ENCODE results near the gene PTPN1. TPM values are rescaled to one million over a fixed set of nuclear protein-coding genes. Genes with fewer than 3 reads are reported as not detected.
"Not testable (repeated sequence)": the region's sequence is repeated elsewhere in the genome, so short reads cannot be mapped to it uniquely, and the experiment has no call there.

Gene PTPN1
- total RNA-seq, 1 donor from 2014 or later: 58.8 TPM

- no peak for DNase-seq (ENCODE audit: extremely low read depth, low read depth, low spot score)
Measured at GRCh38 chr20:50551288-50551687, 41.1 kb downstream of the PTPN1 start.

DNA sequence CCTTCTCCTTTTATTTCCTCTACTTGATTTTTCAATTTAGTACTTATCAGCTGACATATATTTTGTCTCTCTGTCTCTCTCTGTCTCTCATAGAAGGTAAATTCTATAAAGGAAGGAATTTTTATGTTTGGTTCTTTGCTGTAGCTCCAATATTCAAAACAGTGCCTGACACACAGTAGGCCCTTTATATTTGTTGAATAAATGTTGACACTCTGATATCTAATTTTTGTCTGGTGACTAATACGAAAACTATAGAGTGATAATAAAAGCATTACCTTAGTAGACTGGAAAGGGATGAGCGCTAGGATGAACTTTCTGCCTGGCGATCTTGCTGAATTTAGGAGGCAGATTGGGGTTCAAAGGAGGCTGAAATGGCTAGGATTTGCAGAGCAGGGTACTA, 42.8 kb downstream of the PTPN1 start:
- no peak for DNase-seq (ENCODE audit: extremely low read depth, low read depth, low spot score)

DNA sequence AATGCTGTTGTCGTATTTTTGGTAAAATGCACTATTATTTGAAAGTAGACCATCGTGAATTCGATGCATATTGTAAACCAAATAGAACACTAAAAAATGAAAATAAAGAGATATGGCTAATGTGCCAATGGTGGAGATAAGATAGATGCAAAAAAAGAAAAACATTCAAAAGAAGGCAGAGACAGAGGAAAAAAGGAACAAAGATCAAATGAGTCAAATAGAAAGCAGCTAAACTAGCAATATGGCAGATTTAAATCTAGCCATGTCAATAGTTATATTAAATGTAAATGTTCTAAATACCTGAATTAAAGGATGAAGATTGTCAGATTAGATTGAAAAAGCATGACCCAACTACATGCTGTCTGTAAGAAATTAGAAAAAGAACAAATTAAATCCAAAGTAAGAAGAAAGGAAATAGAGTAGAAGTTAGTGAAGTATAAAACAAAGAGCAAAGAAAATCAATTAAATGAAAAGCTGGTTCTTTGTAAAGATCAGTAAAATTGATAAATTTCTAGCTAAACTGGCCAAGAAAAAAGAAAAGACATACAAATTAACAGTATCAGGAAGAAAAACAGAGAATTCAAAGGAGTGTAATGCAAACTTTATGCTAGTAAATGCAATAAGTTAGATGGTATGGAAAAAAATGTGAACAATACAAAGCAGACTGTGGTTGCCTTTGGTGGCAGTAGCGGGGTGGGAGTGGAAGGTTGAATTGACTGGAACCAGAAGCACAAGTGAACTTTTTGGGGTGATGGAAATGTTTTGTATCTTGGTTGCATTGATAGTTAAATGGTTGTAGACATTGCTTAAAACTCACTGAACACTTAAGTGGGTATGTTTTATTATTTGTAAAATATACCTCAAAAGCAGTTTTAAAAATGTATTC, 44.8 kb downstream of the PTPN1 start:
- no peak for DNase-seq (ENCODE audit: extremely low read depth, low read depth, low spot score)

- DNase-seq (ENCODE audit: extremely low read depth, low read depth, low spot score): no peak
Measured at GRCh38 chr20:50555662-50556061, 45.5 kb downstream of the PTPN1 start.

GRCh38 chr20:50557549-50558134, 47.5 kb downstream of the PTPN1 start:
- DNase-seq (ENCODE audit: extremely low read depth, low read depth, low spot score): no peak

- DNase-seq (ENCODE audit: extremely low read depth, low read depth, low spot score): no peak
Measured at GRCh38 chr20:50558483-50558925, 48.3 kb downstream of the PTPN1 start.

GRCh38 chr20:50559149-50559548, 49.0 kb downstream of the PTPN1 start:
- no peak for DNase-seq (ENCODE audit: extremely low read depth, low read depth, low spot score)

- no peak for DNase-seq (ENCODE audit: extremely low read depth, low read depth, low spot score)
Measured at GRCh38 chr20:50559856-50560638, 49.9 kb downstream of the PTPN1 start.

GRCh38 chr20:50560867-50561266, 50.7 kb downstream of the PTPN1 start:
- DNase-seq (ENCODE audit: extremely low read depth, low read depth, low spot score): no peak

DNA sequence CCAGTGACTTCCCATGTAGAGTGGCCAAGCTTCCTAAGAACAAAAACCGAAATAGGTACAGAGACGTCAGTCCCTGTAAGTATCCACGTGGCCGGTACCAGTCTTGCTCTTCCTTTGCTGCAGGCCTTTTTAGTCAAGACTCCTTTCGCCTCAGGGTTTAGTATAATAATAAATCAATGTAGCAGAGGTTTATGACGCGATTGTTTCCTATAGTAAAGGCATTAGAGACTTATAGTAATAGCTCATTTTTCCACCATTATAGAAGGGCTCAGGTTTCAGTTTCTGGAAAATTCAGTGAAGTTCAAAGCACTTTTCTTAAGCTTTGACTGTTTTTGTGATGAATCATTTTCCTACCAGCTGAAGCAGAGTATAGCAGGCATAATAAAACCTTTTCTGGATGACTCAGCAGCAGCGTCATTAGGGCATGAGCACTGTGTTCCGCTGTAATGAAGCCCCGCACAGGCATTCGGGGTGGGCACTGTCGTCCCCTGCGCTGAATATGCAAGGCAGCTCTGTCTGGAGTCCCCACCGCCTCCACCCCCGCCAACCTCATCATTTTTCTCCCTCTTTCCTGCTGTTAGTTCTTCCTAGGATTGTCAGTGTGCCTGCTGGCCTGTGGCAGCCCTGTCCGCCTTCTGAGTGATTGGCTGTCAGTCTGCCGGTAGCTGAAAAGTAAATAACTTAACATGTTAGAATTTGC, 51.3 kb downstream of the PTPN1 start:
- peak; percentile 94 for DNase-seq (ENCODE audit: extremely low read depth, low read depth, low spot score)

DNA sequence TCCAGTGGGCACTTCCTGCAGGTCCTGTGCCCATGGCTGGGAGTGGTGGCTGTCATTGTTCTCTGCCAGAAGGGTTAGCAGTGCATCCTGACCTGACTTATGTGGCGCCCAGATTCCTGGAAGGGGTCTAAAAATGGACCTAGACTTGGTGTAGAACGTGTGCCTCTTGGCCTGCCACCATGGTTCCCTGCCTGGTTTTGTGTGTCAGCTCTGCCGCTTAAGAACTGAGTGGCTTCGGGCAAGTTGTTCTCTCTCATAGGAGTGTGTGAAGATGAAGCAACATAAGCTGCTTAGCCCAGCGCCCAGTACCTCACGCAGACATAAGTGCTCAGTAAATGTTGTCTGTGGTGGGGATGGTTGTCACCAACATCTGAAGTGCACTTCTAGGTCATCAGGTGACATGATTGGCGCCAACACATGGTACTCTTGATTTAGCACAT, 52.1 kb downstream of the PTPN1 start:
- DNase-seq (ENCODE audit: extremely low read depth, low read depth, low spot score): no peak

GRCh38 chr20:50563133-50563944, 53.2 kb downstream of the PTPN1 start:
- DNase-seq (ENCODE audit: extremely low read depth, low read depth, low spot score): no peak

DNA sequence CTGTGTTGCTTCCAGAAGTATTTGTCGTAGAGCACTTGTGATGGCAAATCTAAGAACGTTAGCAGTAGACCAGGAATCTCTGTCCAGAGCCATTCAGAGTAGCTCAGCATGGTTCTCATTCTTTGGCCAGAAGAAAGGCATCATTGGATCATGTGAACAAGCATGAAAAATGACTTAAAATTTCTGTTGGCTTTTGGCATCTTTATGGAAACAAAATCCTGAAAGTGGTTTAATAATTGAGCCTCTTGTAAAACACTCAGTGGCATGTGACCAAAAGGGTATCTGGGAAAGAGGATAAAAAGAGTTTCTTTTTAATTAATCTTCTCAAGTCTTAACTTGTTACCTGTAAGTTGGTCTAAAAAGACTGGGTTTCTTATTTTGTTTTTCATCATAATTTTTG, 55.2 kb downstream of the PTPN1 start:
- no peak for DNase-seq (ENCODE audit: extremely low read depth, low read depth, low spot score)

DNA sequence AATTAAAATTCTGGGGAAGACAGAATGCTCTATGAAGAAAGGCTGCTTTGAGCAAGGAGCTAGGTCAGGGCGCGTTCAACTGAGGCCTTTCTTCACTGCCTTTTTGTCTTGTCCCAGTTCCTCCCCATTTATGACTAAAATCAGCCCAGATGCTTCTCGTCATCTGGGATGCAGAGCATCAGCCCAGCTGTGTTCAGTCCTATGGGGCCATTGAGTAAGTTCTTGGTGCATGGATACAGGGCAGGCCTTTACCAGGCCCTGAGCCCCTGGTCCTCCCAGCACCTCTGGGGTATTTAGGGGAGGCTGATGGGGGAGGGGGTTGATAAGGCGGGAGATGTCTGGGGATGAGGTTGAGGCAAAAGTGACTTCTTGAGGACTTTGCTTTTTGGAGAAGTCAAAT, 55.7 kb downstream of the PTPN1 start:
- no peak for DNase-seq (ENCODE audit: extremely low read depth, low read depth, low spot score)

- DNase-seq (ENCODE audit: extremely low read depth, low read depth, low spot score): no peak
Measured at GRCh38 chr20:50567860-50568548, 57.8 kb downstream of the PTPN1 start.

- no peak for DNase-seq (ENCODE audit: extremely low read depth, low read depth, low spot score)
Measured at GRCh38 chr20:50568549-50568942, 58.4 kb downstream of the PTPN1 start.

GRCh38 chr20:50569487-50569863, 59.3 kb downstream of the PTPN1 start:
- DNase-seq (ENCODE audit: extremely low read depth, low read depth, low spot score): not testable (repeated sequence)

GRCh38 chr20:50569864-50570836, 60.0 kb downstream of the PTPN1 start:
- DNase-seq (ENCODE audit: extremely low read depth, low read depth, low spot score): no peak

All from glomerular endothelial cell (primary cell).